ENCODE measurements around the gene RNU6-7.

RNU6-7 gene

GRCh38 chr14:32205984-32206383, 4.1 kb downstream of the RNU6-7 start:
- no peak for FAIRE-seq

GRCh38 chr14:32206552-32206951, 4.7 kb downstream of the RNU6-7 start:
- FAIRE-seq = no peak

- FAIRE-seq = no peak
Measured at GRCh38 chr14:32208490-32208889, 6.6 kb downstream of the RNU6-7 start.

GRCh38 chr14:32209471-32209870, 7.6 kb downstream of the RNU6-7 start:
- FAIRE-seq = no peak

GRCh38 chr14:32211068-32211404, 9.2 kb downstream of the RNU6-7 start:
- FAIRE-seq = no peak

- no peak for FAIRE-seq
Measured at GRCh38 chr14:32212833-32213232, 11.0 kb downstream of the RNU6-7 start.

- no peak for FAIRE-seq
Measured at GRCh38 chr14:32217301-32217700, 15.5 kb downstream of the RNU6-7 start.

- no peak for FAIRE-seq
Measured at GRCh38 chr14:32224737-32225377, 23.0 kb downstream of the RNU6-7 start.

- FAIRE-seq = no peak
Measured at GRCh38 chr14:32225378-32225920, 23.6 kb downstream of the RNU6-7 start.

GRCh38 chr14:32226056-32226455, 24.2 kb downstream of the RNU6-7 start:
- FAIRE-seq = no peak

GRCh38 chr14:32230181-32230580, 28.3 kb downstream of the RNU6-7 start:
- no peak for FAIRE-seq

- FAIRE-seq = no peak
Measured at GRCh38 chr14:32230695-32231280, 28.9 kb downstream of the RNU6-7 start.

- FAIRE-seq = no peak
Measured at GRCh38 chr14:32232481-32232880, 30.6 kb downstream of the RNU6-7 start.

GRCh38 chr14:32233260-32233659, 31.4 kb downstream of the RNU6-7 start:
- no peak for FAIRE-seq

GRCh38 chr14:32244404-32244803, 42.6 kb downstream of the RNU6-7 start:
- no peak for FAIRE-seq

GRCh38 chr14:32246751-32247150, 44.9 kb downstream of the RNU6-7 start:
- FAIRE-seq = no peak

GRCh38 chr14:32249371-32249770, 47.5 kb downstream of the RNU6-7 start:
- no peak for FAIRE-seq

- no peak for FAIRE-seq
Measured at GRCh38 chr14:32249780-32250179, 47.9 kb downstream of the RNU6-7 start.

- FAIRE-seq = no peak
Measured at GRCh38 chr14:32250681-32251080, 48.8 kb downstream of the RNU6-7 start.

GRCh38 chr14:32251530-32251929, 49.7 kb downstream of the RNU6-7 start:
- FAIRE-seq = no peak
